GM18505 (cell line): ENCODE data around the gene BICC1.

Experiments
- ATAC-seq: cut with Tn5 transposase; IDR thresholded peaks from one replicate; pipeline ENCODE4 v1.9.1; 2021; ENCODE audit not compliant: unreplicated experiment
- POLR2A ChIP-seq: IDR thresholded peaks from 4 replicates; pipeline ENCODE4 v1.6.1; 2011; ENCODE audit warnings: borderline replicate concordance; ENCODE audit not compliant: insufficient read depth, insufficient read length; ENCODE audit errors: extremely low read depth

The BICC1 gene

DNA sequence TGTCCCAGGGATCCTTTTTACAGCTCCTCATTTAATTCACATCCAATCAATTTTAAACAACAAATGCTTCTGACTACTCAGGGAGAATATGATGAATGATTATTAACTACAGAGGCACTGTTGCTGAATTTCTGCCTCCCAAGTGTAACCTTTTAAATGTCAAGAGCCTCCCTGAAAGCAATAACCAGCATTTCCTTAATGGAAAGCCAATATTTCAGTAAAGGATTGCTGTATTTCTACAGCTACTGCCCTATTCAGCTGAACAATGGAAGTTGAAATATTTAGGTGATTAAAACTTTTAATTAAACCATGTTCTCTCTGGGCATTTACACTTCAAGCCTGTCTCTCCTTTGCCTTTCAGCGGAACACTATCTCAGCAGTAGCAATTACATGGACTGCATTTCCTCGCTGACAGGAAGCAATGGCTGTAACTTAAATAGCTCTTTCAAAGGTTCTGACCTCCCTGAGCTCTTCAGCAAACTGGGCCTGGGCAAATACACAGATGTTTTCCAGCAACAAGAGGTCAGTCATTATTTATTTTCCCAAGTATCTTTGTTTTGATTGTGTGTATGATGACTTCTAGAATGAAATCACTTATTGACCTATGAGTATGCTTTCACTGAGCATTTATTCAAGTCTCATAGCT, 304.7 kb downstream of the BICC1 start:
- no peak for ATAC-seq
- no peak for TF ChIP-seq POLR2A

DNA sequence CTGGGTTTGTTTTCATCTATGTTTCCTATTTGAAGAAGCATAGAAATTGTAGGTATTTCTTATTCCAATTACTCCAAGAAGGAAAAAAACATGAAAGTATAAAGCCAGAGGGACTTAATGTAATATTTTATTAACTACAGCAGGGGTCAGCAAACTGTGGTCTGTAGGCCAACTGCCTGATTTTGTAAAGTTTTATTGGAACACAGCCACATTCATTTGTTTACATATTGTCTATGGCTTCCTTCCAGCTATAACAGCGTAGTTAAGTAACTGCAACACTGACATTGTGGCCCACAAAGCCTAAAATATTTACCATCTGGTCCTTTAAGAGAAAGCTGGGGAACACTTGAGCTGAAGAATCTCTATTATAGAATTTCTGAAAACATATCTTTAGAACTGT, 306.2 kb downstream of the BICC1 start:
- no peak for TF ChIP-seq POLR2A
- no peak for ATAC-seq

DNA sequence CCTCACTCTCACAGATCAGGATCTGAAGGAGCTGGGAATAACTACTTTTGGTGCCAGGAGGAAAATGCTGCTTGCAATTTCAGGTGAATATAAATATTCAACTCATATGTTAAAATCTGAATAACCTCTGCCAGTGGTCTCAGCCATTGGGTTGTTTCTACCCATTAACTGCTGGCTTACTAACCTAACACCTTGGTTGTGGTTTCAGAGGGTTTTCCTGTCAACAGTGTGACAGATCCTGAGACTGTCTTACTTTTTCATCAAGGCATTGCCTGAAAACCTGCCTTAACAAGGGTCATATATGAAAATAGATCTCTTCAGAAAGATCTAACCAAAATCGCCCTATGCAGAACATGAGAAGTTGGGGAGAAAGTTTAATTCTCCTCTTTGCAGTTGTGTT, 307.7 kb downstream of the BICC1 start:
- ATAC-seq: no peak

DNA sequence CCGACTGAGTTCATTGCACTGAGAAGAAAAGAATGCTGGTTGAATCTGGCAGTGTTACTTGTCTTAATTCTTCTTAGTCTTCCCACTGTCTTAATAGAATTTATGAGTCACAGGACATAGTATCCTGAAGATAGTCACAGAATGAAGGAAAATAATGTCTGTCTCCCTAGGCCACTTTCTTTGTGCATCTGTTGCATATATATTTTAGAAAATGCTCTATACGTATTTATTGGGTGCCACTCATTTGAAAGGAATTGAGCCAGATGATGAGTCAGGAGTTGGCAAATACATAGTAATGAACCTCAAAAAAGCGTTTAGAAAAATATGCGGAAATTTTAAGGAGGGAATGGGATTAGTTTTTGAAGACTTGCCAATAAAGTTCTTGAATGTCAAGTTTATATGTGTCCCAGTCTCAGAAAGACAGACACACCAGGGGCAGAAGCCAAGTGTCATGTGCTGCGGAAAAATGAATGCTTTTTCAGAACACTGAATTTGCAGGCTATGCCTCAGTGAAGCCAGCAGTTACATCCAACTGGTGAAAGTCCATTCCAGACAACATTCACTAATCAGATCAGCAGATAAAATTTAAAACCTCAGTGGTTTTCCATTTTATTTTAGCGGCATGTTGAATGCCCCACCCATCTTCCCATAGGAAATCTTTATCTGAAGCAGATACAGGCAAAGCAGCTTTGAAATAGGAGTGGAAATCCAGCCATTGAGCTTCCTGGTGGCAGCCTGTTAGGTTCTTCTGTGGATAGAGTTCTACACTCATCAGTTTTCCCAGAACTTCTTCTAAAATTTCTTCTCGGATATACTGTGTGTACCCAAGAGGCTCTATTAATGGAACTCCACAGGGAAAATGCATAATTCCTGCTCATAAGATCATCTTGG, 308.4 kb downstream of the BICC1 start:
- ATAC-seq: no peak
- no peak for TF ChIP-seq POLR2A

More for the DNA sequence above, 307.7 kb downstream of the BICC1 start:
- TF ChIP-seq POLR2A: no peak

DNA sequence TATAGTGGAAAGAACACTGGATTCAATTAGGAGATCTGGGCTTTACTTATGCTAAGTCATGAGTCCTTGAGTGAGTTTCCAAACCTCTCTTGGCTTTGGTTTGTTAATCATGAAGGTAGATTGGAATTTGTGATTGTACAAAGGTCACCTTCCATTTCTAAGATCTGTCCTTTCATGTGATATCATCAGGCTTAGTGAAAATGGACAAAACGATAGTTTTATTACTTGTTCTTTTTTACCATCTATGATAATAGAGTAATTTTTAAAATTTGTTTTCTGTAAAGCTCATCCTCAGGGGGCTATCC, 309.0 kb downstream of the BICC1 start:
- no peak for ATAC-seq
- TF ChIP-seq POLR2A: no peak

DNA sequence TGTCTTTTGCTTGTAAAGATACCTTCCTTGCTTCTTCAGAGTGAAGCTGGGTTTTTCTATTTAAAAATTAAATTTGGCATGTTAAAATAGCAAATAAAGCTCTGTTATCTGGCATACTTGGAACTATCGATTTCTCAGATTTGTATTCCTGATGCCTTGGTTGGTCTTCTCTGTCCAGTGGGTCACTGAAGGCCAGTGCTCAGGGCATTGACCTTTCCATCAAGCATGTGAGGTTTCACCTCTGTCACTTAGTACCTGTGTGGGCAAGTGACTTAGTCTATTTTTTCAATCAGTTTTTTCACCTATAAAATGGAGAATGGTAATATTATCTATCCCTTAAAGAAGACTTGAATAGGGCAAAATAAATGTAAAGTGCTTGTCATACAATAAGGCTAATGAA, 311.3 kb downstream of the BICC1 start:
- no peak for ATAC-seq
- TF ChIP-seq POLR2A: no peak

DNA sequence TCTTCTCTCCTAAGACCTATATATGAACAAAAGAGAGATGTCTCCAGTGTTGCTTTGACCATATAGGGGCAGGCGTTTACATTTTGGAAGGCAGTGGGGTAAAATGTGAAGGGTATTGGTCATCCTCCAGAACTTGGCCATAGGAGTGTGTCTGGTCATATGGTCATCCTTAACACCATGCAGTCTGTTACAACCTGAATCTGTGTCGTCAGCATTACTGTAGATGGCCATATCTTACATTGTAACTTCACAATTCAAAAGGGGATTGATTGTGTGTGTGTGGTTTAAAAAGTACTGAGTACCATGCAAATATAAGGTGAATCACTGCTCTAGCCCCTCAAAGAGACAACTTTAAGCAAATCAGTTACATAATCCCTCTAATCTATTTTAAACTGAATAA, 311.7 kb downstream of the BICC1 start:
- TF ChIP-seq POLR2A: no peak
- ATAC-seq: no peak

DNA sequence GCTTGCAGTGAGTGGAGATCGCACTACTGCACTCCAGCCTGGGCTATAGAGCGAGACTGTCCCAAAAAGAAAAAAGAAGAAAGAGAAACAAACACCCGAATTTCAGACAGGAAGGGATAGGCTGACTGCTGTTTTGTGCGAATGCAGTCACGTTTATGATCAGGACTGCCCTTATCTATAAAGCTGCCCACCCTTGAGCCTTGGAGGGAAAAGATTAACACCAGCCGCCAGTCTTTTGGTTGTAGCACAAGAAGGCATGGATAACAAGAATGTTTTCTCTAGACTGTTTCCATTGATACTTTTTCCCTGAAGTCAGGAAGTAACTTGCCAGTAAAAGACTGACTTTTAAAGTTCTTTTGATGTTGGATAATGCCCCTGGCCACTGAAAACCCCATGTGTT, 314.0 kb downstream of the BICC1 start:
- ATAC-seq: no peak
- no peak for TF ChIP-seq POLR2A

DNA sequence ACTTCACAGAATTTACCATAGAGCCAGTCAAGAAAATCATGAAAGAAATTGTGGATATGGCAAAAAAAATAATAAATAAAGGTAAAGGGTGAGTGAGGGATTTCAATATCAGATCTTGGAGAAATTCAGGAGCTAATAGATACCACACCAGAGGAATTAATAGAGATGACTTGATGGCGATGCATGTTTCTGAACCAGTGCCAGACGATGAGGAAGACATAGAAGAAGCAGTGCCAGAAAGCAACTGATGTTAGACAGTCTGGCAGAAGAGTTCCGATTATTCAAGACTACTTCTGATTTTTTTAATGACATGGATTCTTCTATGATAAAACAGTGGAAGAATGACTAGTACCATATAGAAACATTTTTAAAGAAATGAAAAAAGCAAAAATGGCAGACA, 314.7 kb downstream of the BICC1 start:
- no peak for TF ChIP-seq POLR2A
- ATAC-seq: no peak

DNA sequence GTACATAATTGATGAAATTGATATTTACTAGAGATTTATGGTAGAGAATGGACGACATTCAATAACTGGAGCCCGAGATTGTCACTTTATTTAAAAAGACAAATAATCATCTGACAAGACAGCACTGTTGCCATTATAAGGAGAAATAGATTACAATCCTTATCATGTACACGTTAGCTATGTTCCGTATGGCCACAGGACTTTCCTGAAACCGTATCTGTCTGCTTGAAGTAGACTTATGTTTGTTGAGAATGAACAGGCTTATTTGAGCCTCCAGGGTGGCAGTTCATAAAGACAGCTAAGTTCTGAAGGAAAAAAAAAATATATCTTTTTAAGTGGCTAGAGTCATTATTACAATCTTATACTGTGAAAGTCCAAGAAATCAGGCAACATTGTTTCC, 317.2 kb downstream of the BICC1 start:
- no peak for TF ChIP-seq POLR2A
- no peak for ATAC-seq

DNA sequence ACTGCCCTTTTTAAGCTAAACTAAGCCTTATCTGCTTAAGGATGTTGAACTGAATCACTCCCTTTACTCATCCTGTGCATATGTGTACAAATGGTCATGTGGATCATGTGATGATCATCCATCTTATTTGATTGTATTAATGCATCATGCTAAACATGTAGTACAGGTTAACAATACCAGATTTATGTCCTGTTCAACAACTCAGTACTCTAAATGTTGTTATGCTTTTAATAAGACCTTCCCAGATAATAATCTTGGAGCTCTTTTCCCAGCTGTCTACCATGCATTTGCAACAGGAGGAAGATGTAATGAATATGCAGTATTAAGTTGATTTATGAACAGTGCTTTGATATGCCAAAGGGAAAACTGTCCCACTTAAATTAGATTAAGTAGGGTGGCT, 318.0 kb downstream of the BICC1 start:
- TF ChIP-seq POLR2A: no peak
- no peak for ATAC-seq

DNA sequence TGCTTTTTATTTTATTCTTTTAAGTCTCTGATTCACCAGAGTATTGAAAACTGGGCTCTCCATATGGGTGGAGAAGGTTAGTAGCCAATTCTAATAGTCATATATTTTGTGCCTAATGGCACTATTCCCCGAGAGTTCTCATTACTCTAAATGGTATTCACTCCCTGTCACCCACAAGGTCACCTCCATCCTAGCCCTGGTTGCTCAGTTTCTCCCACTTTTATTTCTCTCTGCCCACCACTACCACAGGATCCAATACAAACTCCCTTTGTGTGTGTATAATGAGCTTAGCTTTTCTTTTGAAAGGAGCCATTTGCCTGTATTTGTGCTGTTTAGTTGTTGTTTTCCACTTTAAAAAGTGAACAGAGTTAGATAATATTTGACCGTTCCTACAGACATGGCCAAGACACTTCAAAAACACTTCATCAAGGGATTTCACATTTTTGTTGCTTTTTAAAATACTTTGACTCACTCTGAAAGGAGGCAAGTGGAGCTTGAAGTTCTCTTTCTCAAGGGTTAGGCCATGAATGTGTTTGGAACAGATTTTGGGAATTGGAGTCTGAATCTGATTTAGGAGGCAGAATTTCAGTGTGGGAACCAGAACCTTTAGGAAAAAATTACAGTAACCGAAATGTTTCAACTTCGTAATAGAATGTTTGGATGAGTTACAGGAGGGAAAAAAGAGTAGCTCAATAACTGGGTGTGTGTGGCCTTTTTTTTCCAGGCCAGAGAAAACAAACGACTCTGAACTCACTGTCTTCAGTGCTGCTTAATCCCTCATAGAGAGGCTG, 321.3 kb downstream of the BICC1 start:
- no peak for TF ChIP-seq POLR2A
- ATAC-seq: no peak

DNA sequence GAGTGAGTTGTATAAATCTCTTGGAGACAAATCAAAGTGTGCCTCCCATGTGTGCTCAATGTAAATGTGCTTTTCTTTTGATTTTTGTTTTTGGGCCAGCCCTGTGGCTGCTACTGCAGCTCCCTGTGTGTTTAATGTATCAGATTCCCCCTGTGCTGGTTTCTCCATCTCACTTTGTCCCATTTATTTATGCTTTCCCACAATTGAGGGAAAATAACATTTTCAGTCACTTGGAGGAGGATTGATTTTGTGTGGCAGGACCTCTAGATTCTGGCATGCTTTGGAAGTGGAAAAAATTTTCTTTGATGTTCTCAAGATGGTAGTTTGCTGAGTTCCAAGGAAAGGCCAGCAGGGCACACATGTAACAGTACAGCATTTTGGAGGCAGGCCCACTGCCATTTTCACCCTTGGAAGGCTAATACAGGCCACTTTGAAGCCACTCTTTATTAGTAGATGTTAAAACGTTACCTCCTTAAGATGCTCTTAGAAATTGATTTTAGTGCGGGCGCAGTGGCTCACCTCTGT, 323.6 kb downstream of the BICC1 start:
- no peak for ATAC-seq
- no peak for TF ChIP-seq POLR2A
